Measurements from ENCODE around the gene PIGZ.

GRCh38 chr3:196914866-196915265, 53.8 kb downstream of the PIGZ start:
- TF ChIP-seq, protein P1, sequence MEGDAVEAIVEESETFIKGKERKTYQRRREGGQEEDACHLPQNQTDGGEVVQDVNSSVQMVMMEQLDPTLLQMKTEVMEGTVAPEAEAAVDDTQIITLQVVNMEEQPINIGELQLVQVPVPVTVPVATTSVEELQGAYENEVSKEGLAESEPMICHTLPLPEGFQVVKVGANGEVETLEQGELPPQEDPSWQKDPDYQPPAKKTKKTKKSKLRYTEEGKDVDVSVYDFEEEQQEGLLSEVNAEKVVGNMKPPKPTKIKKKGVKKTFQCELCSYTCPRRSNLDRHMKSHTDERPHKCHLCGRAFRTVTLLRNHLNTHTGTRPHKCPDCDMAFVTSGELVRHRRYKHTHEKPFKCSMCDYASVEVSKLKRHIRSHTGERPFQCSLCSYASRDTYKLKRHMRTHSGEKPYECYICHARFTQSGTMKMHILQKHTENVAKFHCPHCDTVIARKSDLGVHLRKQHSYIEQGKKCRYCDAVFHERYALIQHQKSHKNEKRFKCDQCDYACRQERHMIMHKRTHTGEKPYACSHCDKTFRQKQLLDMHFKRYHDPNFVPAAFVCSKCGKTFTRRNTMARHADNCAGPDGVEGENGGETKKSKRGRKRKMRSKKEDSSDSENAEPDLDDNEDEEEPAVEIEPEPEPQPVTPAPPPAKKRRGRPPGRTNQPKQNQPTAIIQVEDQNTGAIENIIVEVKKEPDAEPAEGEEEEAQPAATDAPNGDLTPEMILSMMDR (IDR thresholded peaks at IDR 0.05), result no peak
- no peak for TF ChIP-seq POLR2A (IDR thresholded peaks at IDR 0.05)

All from uterus (tissue), 2 donors.